ENCODE data around the gene MYOM1. TPM values are rescaled to one million over a fixed set of nuclear protein-coding genes. Genes with fewer than 3 reads are reported as not detected.

MYOM1 gene
- total and polyA plus RNA-seq, 2 experiments from 2014 or later: 1.1 to 1.8 TPM

DNA sequence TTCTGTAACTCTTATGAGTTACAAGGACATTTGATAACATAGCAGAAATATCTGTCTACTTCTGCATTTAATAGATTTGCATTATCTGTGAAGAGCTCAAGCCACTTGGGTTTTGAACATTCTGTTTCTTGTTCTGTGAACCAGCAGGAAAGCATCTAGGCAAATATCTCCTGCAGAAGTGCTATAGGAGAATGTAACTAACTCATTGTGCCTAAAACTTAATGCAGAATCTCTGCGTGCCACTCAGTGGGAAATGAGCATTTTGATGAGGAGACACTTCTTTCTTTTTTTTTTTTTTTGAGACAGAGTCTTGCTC, 63.5 kb downstream of the MYOM1 start:
- H3K27ac ChIP-seq: peak overlapping the region; percentile 50
- H3K79me2 ChIP-seq: no peaks in the 10 kb centered on the region

DNA sequence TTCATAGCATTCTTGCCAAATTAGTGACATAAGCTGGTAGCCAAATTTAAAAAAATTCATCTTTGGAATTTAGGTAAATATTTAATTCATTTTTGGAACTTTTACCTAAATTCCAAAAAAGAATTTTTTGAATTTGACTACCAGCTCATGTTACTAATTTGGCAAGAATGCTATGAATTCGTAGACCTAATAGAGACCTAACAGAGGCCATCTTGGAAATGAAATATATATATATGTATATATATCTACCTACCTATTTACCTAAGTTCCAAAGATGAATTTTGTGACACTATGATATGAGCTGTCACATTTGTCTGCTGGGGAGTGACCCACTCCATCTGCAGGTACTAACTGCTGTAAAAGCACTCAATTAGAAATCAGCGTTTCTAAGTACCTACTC, 65.6 kb downstream of the MYOM1 start:
- H3K4me1 ChIP-seq (ENCODE audit: insufficient read depth): peaks cover 4% of the 10 kb centered on the region
- 91% methylated on average over 2 of the region's 2 CpGs for WGBS (ENCODE audit: low lambda C conversion rate, missing lambda C conversion rate)
- H3K27me3 ChIP-seq: no peaks in the 10 kb centered on the region

More for the DNA sequence above, 63.5 kb downstream of the MYOM1 start:
- TF ChIP-seq EZH2 (IDR thresholded peaks at IDR 0.05; ENCODE audit: borderline replicate concordance): no peak
- TF ChIP-seq, protein P1, sequence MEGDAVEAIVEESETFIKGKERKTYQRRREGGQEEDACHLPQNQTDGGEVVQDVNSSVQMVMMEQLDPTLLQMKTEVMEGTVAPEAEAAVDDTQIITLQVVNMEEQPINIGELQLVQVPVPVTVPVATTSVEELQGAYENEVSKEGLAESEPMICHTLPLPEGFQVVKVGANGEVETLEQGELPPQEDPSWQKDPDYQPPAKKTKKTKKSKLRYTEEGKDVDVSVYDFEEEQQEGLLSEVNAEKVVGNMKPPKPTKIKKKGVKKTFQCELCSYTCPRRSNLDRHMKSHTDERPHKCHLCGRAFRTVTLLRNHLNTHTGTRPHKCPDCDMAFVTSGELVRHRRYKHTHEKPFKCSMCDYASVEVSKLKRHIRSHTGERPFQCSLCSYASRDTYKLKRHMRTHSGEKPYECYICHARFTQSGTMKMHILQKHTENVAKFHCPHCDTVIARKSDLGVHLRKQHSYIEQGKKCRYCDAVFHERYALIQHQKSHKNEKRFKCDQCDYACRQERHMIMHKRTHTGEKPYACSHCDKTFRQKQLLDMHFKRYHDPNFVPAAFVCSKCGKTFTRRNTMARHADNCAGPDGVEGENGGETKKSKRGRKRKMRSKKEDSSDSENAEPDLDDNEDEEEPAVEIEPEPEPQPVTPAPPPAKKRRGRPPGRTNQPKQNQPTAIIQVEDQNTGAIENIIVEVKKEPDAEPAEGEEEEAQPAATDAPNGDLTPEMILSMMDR (IDR thresholded peaks at IDR 0.05; ENCODE audit: poor library complexity): no peak
- TF ChIP-seq EZH2phosphoT487 (IDR thresholded peaks at IDR 0.05; ENCODE audit: low read depth, severe bottlenecking, unreplicated experiment): no peak
- Histone ChIP-seq H3K4me3 (no peak overlapping the region), H3K9me2 (replicated peaks; ENCODE audit: insufficient read depth) (no peaks in the 10 kb centered on the region), H3K27me3 (no peaks in the 10 kb centered on the region), H3K4me1 (ENCODE audit: insufficient read depth) (peaks cover 4% of the 10 kb centered on the region), H3K4me2 (peak overlapping the region; percentile 8), H2AFZ (no peak overlapping the region), H3K36me3 (replicated peaks; ENCODE audit: insufficient read depth, low read depth) (no peaks in the 10 kb centered on the region), H3K9me3 (ENCODE audit: low read depth) (no peaks in the 10 kb centered on the region), H4K20me1 (ENCODE audit: insufficient read depth, poor library complexity, severe bottlenecking) (no peaks in the 10 kb centered on the region)
- DNase-seq (ENCODE audit: low spot score): no peak
- 92% methylated on average over 1 of the region's 1 CpG for WGBS (ENCODE audit: low lambda C conversion rate, missing lambda C conversion rate)

DNA sequence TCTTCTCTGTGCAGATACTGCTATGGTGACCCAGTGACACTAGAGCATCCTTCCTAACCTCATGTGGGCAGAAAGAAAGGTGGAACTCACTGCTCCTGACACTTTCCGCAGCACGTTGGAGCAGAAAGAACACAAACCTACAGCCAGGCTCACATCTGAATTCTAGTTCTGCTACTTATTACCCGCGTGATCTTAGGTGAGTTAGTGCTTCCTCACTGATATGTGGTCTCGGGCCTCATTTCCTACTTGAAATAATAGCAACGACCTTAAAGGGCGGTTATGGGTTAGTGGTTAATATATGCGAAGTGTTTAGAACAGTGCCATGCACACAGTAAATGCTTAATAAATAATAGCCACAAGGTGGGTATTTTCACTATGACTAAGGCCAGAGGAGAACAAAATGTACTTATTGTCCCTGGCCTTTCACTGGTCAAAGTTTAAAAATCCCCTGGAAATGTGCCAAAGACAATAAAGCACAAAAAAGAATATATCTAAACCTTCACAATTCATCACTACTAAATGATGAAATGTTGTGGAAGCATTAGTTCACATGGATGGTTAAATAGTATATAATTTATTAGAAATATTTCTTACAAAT, 66.6 kb downstream of the MYOM1 start:
- H2AFZ ChIP-seq: no peak overlapping the region
- peak overlapping the region; percentile 32 for H3K27ac ChIP-seq
- H3K4me2 ChIP-seq: no peak overlapping the region
- no peaks in the 10 kb centered on the region for H3K27me3 ChIP-seq
- no peaks in the 10 kb centered on the region for H3K9me3 ChIP-seq (ENCODE audit: low read depth)
- no peaks in the 10 kb centered on the region for H3K9me2 ChIP-seq (replicated peaks; ENCODE audit: insufficient read depth)
- TF ChIP-seq, protein P1 (IDR thresholded peaks at IDR 0.05; ENCODE audit: poor library complexity): no peak
- TF ChIP-seq EZH2 (IDR thresholded peaks at IDR 0.05; ENCODE audit: borderline replicate concordance): no peak
- TF ChIP-seq EZH2phosphoT487 (IDR thresholded peaks at IDR 0.05; ENCODE audit: low read depth, severe bottlenecking, unreplicated experiment): no peak
- H3K4me3 ChIP-seq: no peak overlapping the region
- WGBS (ENCODE audit: low lambda C conversion rate, missing lambda C conversion rate): 91% methylated on average over 8 of the region's 8 CpGs
- H3K4me1 ChIP-seq (ENCODE audit: insufficient read depth): peaks cover 4% of the 10 kb centered on the region
- no peak for DNase-seq (ENCODE audit: low spot score)
- H4K20me1 ChIP-seq (ENCODE audit: insufficient read depth, poor library complexity, severe bottlenecking): no peaks in the 10 kb centered on the region
- no peaks in the 10 kb centered on the region for H3K79me2 ChIP-seq
- H3K36me3 ChIP-seq (replicated peaks; ENCODE audit: insufficient read depth, low read depth): no peaks in the 10 kb centered on the region

More for the DNA sequence above, 65.6 kb downstream of the MYOM1 start:
- H4K20me1 ChIP-seq (ENCODE audit: insufficient read depth, poor library complexity, severe bottlenecking): no peaks in the 10 kb centered on the region
- H3K36me3 ChIP-seq (replicated peaks; ENCODE audit: insufficient read depth, low read depth): no peaks in the 10 kb centered on the region
- no peak for DNase-seq (ENCODE audit: low spot score)
- H3K4me2 ChIP-seq: no peak overlapping the region
- no peak overlapping the region for H3K4me3 ChIP-seq
- H3K27ac ChIP-seq: no peak overlapping the region
- H3K79me2 ChIP-seq: no peaks in the 10 kb centered on the region
- no peaks in the 10 kb centered on the region for H3K9me2 ChIP-seq (replicated peaks; ENCODE audit: insufficient read depth)
- TF ChIP-seq EZH2 (IDR thresholded peaks at IDR 0.05; ENCODE audit: borderline replicate concordance): no peak
- TF ChIP-seq EZH2phosphoT487 (IDR thresholded peaks at IDR 0.05; ENCODE audit: low read depth, severe bottlenecking, unreplicated experiment): no peak
- TF ChIP-seq, protein P1 (IDR thresholded peaks at IDR 0.05; ENCODE audit: poor library complexity): no peak
- no peak overlapping the region for H2AFZ ChIP-seq
- H3K9me3 ChIP-seq (ENCODE audit: low read depth): no peaks in the 10 kb centered on the region

Measured in hepatocyte (in vitro differentiated cells).